H1 (cell line): Measurements from ENCODE around the gene CORO1C. TPM values are rescaled to one million over a fixed set of nuclear protein-coding genes. Genes with fewer than 3 reads are reported as not detected.

Source experiments
- CTCF ChIA-PET: fragments of 300-600 bp; sonication (Branson Sonifier 250); formaldehyde crosslinking; loops from one replicate; lab custom pipeline; 2021; ENCODE audit not compliant: partially characterized antibody; lab: Charles Lee
- POLR2A ChIA-PET: fragments of 300-600 bp; sonication (Branson Sonifier 250); formaldehyde crosslinking; loops from one replicate; lab custom pipeline; 2021; ENCODE audit warnings: inconsistent platforms; ENCODE audit not compliant: partially characterized antibody; lab: Charles Lee
- DNase-seq, 2 experiments: peaks; one replicate each; pipeline versions ENCODE4 v3.0.0 to v3.0.0-alpha.2; 2010 to 2022; ENCODE audit warnings: low spot score in 2 of 2, low read depth in 1 of 2, mixed read lengths in 1 of 2
- FAIRE-seq: peaks from 2 replicates; lab custom pipeline; 2011; peaks lifted over from hg19 to GRCh38; lab: Jason Lieb, UNC
- H2AFZ ChIP-seq: 2 replicates; pipeline ENCODE4 v1.8.1; 2012; ENCODE audit warnings: low read length, inconsistent platforms
- H2AK5ac ChIP-seq: 2 replicates; pipeline ENCODE4 v1.6.1; 2013; ENCODE audit warnings: low read depth, low read length
- H2BK120ac ChIP-seq: replicated peaks from 2 replicates; pipeline ENCODE3; 2013; ENCODE audit warnings: low read depth, low read length, inconsistent platforms
- H2BK12ac ChIP-seq: 2 replicates; pipeline ENCODE4 v1.6.1; 2013; ENCODE audit warnings: low read depth, low read length
- H2BK15ac ChIP-seq: 2 replicates; pipeline ENCODE4 v1.6.1; 2013; ENCODE audit warnings: low read length
- H2BK20ac ChIP-seq: 2 replicates; pipeline ENCODE4 v1.6.1; 2013; ENCODE audit warnings: low read length
- H2BK5ac ChIP-seq: 2 replicates; pipeline ENCODE4 v1.6.1; 2013; ENCODE audit warnings: low read depth, low read length
- H3K14ac ChIP-seq: 2 replicates; pipeline ENCODE4 v1.6.1; 2013; ENCODE audit warnings: inconsistent platforms; ENCODE audit not compliant: insufficient read length
- H3K18ac ChIP-seq: 2 replicates; pipeline ENCODE4 v1.6.1; 2013; ENCODE audit warnings: low read length; ENCODE audit errors: extremely low read depth
- H3K23ac ChIP-seq: 2 replicates; pipeline ENCODE4 v1.6.1; 2013; ENCODE audit warnings: inconsistent platforms; ENCODE audit not compliant: insufficient read length
- H3K23me2 ChIP-seq: 2 replicates; pipeline ENCODE4 v1.6.1; 2013; ENCODE audit warnings: low read depth, low read length
- H3K27ac ChIP-seq: 2 replicates; pipeline ENCODE4 v1.6.1; 2011; ENCODE audit warnings: low read depth, low read length, inconsistent platforms
- H3K27me3 ChIP-seq, 4 experiments: replicated peaks in 1 of 4; 1 replicate in 1 of 4; 2 replicates in 3 of 4; pipeline versions ENCODE4 v1.6.1 to v1.8.1; 2011 to 2013; ENCODE audit warnings: low read length in 3 of 4, mild to moderate bottlenecking in 3 of 4, inconsistent platforms in 2 of 4, mixed read lengths in 2 of 4, moderate library complexity in 1 of 4; ENCODE audit not compliant: control insufficient read depth in 3 of 4, insufficient read depth in 3 of 4; ENCODE audit errors: extremely low read depth in 1 of 4
- H3K36me3 ChIP-seq, 4 experiments: 2 replicates each; pipeline versions ENCODE4 v1.6.1 to v1.8.1; 2011 to 2013; ENCODE audit warnings: mild to moderate bottlenecking in 4 of 4, low read length in 3 of 4, moderate library complexity in 2 of 4, control low read depth in 1 of 4, inconsistent platforms in 1 of 4; ENCODE audit not compliant: insufficient read depth in 4 of 4, control insufficient read depth in 2 of 4
- H3K4ac ChIP-seq: replicated peaks from 2 replicates; pipeline ENCODE3; 2013; ENCODE audit warnings: low read length, low read depth, mixed read lengths, inconsistent platforms; ENCODE audit not compliant: insufficient read length
- H3K4me1 ChIP-seq, 4 experiments: replicated peaks in 1 of 4; 1 replicate in 1 of 4; 2 replicates in 3 of 4; pipeline versions ENCODE4 v1.6.1 to v1.8.1; 2011 to 2013; ENCODE audit warnings: low read length in 3 of 4, inconsistent platforms in 2 of 4, mixed read lengths in 1 of 4; ENCODE audit not compliant: insufficient read depth in 4 of 4, control insufficient read depth in 3 of 4
- H3K4me2 ChIP-seq, 2 experiments: 2 replicates each; pipeline versions ENCODE4 v1.6.1 to v1.8.1; 2011 to 2013; ENCODE audit warnings: low read depth in 2 of 2, low read length in 2 of 2, control low read depth in 1 of 2, inconsistent platforms in 1 of 2, mild to moderate bottlenecking in 1 of 2; ENCODE audit not compliant: insufficient read depth in 1 of 2
- H3K4me3 ChIP-seq, 4 experiments: fragments of 200-600, 300-600 bp in 1 of 4; sonication (generic), shearing (Covaris generic), sonication (Bioruptor Twin) in 1 of 4; 2 replicates each; pipeline versions ENCODE4 v1.5.1 to v1.8.1; 2011 to 2016; ENCODE audit warnings: low read length in 4 of 4, low read depth in 3 of 4, control low read depth in 2 of 4, inconsistent platforms in 2 of 4, mild to moderate bottlenecking in 2 of 4, mixed read lengths in 1 of 4, moderate library complexity in 1 of 4; ENCODE audit not compliant: insufficient read depth in 2 of 4; ENCODE audit errors: extremely low read depth in 1 of 4
- H3K56ac ChIP-seq: replicated peaks from 2 replicates; pipeline ENCODE3; 2013; ENCODE audit warnings: low read depth, mild to moderate bottlenecking, mixed read lengths, low read length, inconsistent platforms; ENCODE audit not compliant: insufficient read length
- H3K79me1 ChIP-seq: 2 replicates; pipeline ENCODE4 v1.6.1; 2013; ENCODE audit warnings: low read depth, low read length, control low read depth
- H3K79me2 ChIP-seq, 2 experiments: 2 replicates each; pipeline versions ENCODE4 v1.6.1 to v1.8.1; 2012 to 2013; ENCODE audit warnings: low read length in 2 of 2, mild to moderate bottlenecking in 2 of 2, inconsistent platforms in 1 of 2; ENCODE audit not compliant: insufficient read depth in 2 of 2, control insufficient read depth in 1 of 2
- H3K9ac ChIP-seq, 4 experiments: replicated peaks in 1 of 4; 1 replicate in 1 of 4; 2 replicates in 3 of 4; pipeline versions ENCODE4 v1.6.1 to v1.8.1; 2011 to 2013; ENCODE audit warnings: low read depth in 3 of 4, low read length in 3 of 4, control low read depth in 2 of 4, mild to moderate bottlenecking in 2 of 4, moderate library complexity in 2 of 4, inconsistent platforms in 1 of 4; ENCODE audit errors: extremely low read depth in 1 of 4
- H3K9me3 ChIP-seq, 2 experiments: 2 replicates each; pipeline versions ENCODE4 v1.6.1 to v1.8.1; 2012 to 2013; ENCODE audit warnings: mild to moderate bottlenecking in 2 of 2, moderate library complexity in 2 of 2, control low read depth in 1 of 2, inconsistent platforms in 1 of 2, low read depth in 1 of 2, low read length in 1 of 2, mixed read lengths in 1 of 2; ENCODE audit not compliant: insufficient read depth in 2 of 2
- H4K20me1 ChIP-seq, 2 experiments: replicated peaks in 1 of 2; 2 replicates each; pipeline versions ENCODE3 to v1.8.1; 2011 to 2013; ENCODE audit warnings: inconsistent platforms in 2 of 2, low read length in 2 of 2, mild to moderate bottlenecking in 1 of 2; ENCODE audit not compliant: insufficient read depth in 2 of 2, control insufficient read depth in 1 of 2
- H4K5ac ChIP-seq: 2 replicates; pipeline ENCODE4 v1.6.1; 2013; ENCODE audit warnings: low read length, low read depth, mixed read lengths, inconsistent platforms; ENCODE audit not compliant: insufficient read length
- H4K8ac ChIP-seq: 2 replicates; pipeline ENCODE4 v1.8.0; 2013; ENCODE audit warnings: mild to moderate bottlenecking, moderate library complexity, low read length, inconsistent platforms; ENCODE audit not compliant: insufficient read depth; ENCODE audit errors: extremely low read depth
- H4K91ac ChIP-seq: replicated peaks from 2 replicates; pipeline ENCODE3; 2013; ENCODE audit warnings: low read length, mixed read lengths, inconsistent platforms; ENCODE audit not compliant: insufficient read length
- BCL11A ChIP-seq, 2 experiments: IDR thresholded peaks; one replicate each; pipeline ENCODE4 v1.6.1; 2011; ENCODE audit warnings: low read depth in 2 of 2, low read length in 2 of 2, mild to moderate bottlenecking in 2 of 2
- whole genome bisulfite sequencing, 2 experiments: shearing (Covaris generic) in 1 of 2; methylation state at CpG; one replicate each; pipeline versions ENCODE4 v1.1.6 to v1.1.7; 2013 to 2015; ENCODE audit warnings: low lambda C conversion rate in 2 of 2, mixed read lengths in 2 of 2, inconsistent platforms in 1 of 2, low coverage in 1 of 2, missing lambda C conversion rate in 1 of 2; ENCODE audit not compliant: insufficient replicate concordance in 2 of 2, insufficient coverage in 1 of 2, insufficient read length in 1 of 2; ENCODE audit errors: extremely low coverage in 1 of 2, missing lambda C conversion rate in 1 of 2; 5-methylcytosine and 5-hydroxymethylcytosine counted together
- polyA plus RNA-seq, 7 experiments: library from polyadenylated mRNA; depleted of rRNA in 3 of 7; stranded (reverse) in 5 of 7; unstranded in 2 of 7; fragments of >200 nt in 5 of 7; fragments of 200-250 nt in 2 of 7; gene quantifications; 1 replicate in 5 of 7; 2 replicates in 1 of 7; 4 replicates in 1 of 7; pipeline versions ENCODE4 v1.2.1 to v1.2.3, GENCODE V29; 2011 to 2013; ENCODE audit warnings: missing spikeins in 2 of 7, mixed read lengths in 2 of 7
- total RNA-seq: library from RNA; stranded (reverse); fragmentation: NEBNext Ultra II Directional; extraction: Animal tissue kit (Norgen Biotek cat#: 25700); gene quantifications from 2 replicates; pipeline ENCODE4 v1.2.1, GENCODE V29; 2021

Gene CORO1C
- total and polyA plus RNA-seq, 2 of the 8 experiments (the other 6 are each of a cell fraction or from before 2014, with no cell fraction given) = 72.7 to 120 TPM

DNA sequence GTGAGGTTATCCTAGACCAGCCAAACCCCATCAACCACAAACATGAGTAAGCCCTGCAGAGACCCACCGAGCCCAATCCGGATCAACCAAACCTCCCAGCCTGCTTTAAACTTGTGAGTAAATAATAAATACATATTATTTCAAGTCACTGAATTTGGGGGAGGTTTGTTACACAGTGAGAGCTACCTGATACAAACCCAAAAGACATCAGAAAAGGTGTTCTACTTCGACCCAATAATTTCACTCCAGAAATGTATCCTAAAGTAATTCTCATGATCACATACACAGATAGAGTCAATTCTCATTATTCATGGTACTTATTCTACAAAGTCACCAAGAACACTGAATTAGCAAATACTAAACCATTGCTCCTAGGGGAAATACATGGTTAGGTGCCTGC, 16.2 kb upstream of the CORO1C start:
- Histone ChIP-seq H3K4ac (no peak overlapping the region), H3K79me2 (no peaks in the 10 kb centered on the region), H3K4me2 (no peak overlapping the region), H3K4me3 (no peak overlapping the region), H2AK5ac (no peak overlapping the region), H2BK20ac (no peak overlapping the region), H4K5ac (no peak overlapping the region), H3K56ac (no peak overlapping the region), H3K23me2 (no peaks in the 10 kb centered on the region), H3K23ac (no peak overlapping the region), H3K9me3 (no peaks in the 10 kb centered on the region), H4K91ac (no peak overlapping the region), H2BK5ac (no peak overlapping the region), H2BK12ac (no peak overlapping the region), H3K4me1 (no peaks in the 10 kb centered on the region), H4K8ac (no peak overlapping the region), H3K79me1 (no peaks in the 10 kb centered on the region), H3K9ac (no peak overlapping the region), H3K27ac (no peak overlapping the region), H3K18ac (no peak overlapping the region), H4K20me1 (no peaks in the 10 kb centered on the region), H2AFZ (no peak overlapping the region), H3K27me3 (no peaks in the 10 kb centered on the region), H3K14ac (no peak overlapping the region), H2BK15ac (no peak overlapping the region), H2BK120ac (no peak overlapping the region)
- 86% methylated on average over 3 of the region's 3 CpGs; no CpG with 5 or more reads in 1 of the 2 experiments for WGBS, 2 experiments
- FAIRE-seq = no peak
- CTCF ChIA-PET = interaction anchor here (1.2 kb wide), 1 partner anchor 207 kb away, joined by 3 read pairs; no protein-coding TSS in a partner anchor
- DNase-seq = no peak
- POLR2A ChIA-PET = interaction anchor here (0.8 kb wide), 1 partner anchor 12 kb away, joined by 4 read pairs; no protein-coding TSS in a partner anchor
- TF ChIP-seq BCL11A (IDR thresholded peaks at IDR 0.05; ENCODE audit: low read depth in 2 of 2, low read length in 2 of 2) = no peak
- TF ChIP-seq, all 59 proteins: peak for 0
- no peaks in the 10 kb centered on the region for H3K36me3 ChIP-seq
